ENCODE measurements around the gene MORN1.

MORN1 gene

DNA sequence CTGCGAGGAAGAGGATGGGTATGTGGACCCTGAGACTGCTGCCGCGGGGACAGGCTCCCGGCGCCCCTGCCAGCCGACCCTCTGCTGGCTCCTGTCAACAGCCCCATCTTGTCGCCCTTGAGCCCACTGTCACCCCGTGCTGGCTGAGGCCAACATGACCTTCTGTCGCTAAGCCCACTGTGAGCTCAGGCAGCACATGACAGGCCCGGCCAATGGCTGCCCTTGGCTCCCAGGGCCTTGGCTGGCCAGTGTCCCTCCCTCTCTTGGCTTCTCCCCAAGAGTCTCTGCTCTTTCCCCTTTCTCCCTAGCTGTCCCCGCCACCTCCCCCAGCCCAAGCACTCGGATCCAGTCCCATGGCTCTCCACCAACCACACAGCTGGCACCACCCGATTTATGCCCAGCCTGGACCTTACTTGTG, 17.5 kb upstream of the MORN1 start:
- H2BK120ac ChIP-seq (ENCODE audit: low read depth, low read length) = no peak overlapping the region
- H4K91ac ChIP-seq (ENCODE audit: low read depth, low read length, poor library complexity) = no peak overlapping the region
- H3K9ac ChIP-seq (ENCODE audit: low read depth, low read length, poor library complexity) = peak overlapping the region; percentile 21
- no peaks in the 10 kb centered on the region for H3K27me3 ChIP-seq (ENCODE audit: control insufficient read depth in 3 of 3, insufficient read depth in 3 of 3, low read depth in 1 of 3, low read length in 3 of 3)
- no CpG with 5 or more reads among the region's 13 CpGs for WGBS, 2 donors (ENCODE audit: extremely low coverage in 2 of 2, insufficient read length in 2 of 2, insufficient replicate concordance in 1 of 2)
- H3K4ac ChIP-seq (ENCODE audit: low read length) = no peak overlapping the region
- H2BK5ac ChIP-seq (ENCODE audit: low read length) = peak overlapping the region; percentile 39
- no peak overlapping the region for H3K4me2 ChIP-seq (ENCODE audit: insufficient read depth, low read length, poor library complexity, severe bottlenecking)
- H3K23ac ChIP-seq (ENCODE audit: low read depth, low read length, poor library complexity) = peak overlapping the region; percentile 73
- H2AK5ac ChIP-seq (ENCODE audit: low read depth, low read length) = peak overlapping the region; percentile 56
- H3K4me3 ChIP-seq (ENCODE audit: low read length in 2 of 2) = no peak overlapping the region
- no peak for DNase-seq (ENCODE audit: low spot score)
- no peak overlapping the region for H3K18ac ChIP-seq (ENCODE audit: low read length)
- H2BK15ac ChIP-seq (ENCODE audit: low read length) = no peak overlapping the region
- H3K27ac ChIP-seq (replicated peaks; ENCODE audit: low read length) = no peak overlapping the region
- peak overlapping the region; percentile 22 for H2BK12ac ChIP-seq (ENCODE audit: low read length)
- peaks cover 14% of the 10 kb centered on the region for H3K79me1 ChIP-seq (ENCODE audit: low read depth, low read length)
- peaks cover 44 to 61% of the 10 kb centered on the region in 2 donors for H3K36me3 ChIP-seq (replicated peaks in 1 of 2; ENCODE audit: control insufficient read depth in 2 of 2, insufficient read depth in 2 of 2, low read length in 2 of 2)
- H3K9me3 ChIP-seq (replicated peaks in 1 of 2; ENCODE audit: control insufficient read depth in 2 of 2, insufficient read depth in 1 of 2, low read depth in 1 of 2, low read length in 2 of 2) = no peaks in the 10 kb centered on the region
- no peak overlapping the region for H2AFZ ChIP-seq (ENCODE audit: low read length)
- no peak overlapping the region for H4K8ac ChIP-seq (ENCODE audit: low read depth, low read length)
- no peak overlapping the region for H3K14ac ChIP-seq (ENCODE audit: low read length)
- H3K4me1 ChIP-seq (ENCODE audit: control insufficient read depth in 2 of 2, insufficient read depth in 1 of 2, low read depth in 1 of 2, low read length in 2 of 2) = peaks cover 11% of the 10 kb centered on the region in 2 donors

DNA sequence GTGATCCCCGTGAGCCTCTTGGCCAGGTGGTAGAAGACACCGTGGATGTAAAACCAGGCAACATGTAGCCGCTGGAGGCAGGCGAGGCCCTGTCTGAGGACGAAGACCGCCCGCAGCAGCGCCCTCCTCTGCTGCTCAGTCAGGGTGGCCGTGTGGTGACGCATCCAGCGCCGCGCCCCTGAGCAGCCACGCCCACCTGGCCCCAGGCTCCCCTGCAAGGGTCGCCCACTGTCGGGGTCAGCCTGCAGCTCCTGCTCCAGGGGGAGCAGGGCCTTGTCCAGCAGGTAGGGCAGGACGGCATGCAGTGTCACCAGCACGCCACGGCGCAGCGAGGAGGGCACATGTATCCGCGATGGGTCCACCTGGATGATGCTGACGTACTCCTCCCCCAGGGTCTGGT, 17.1 kb upstream of the MORN1 start:
- peak overlapping the region; percentile 73 for H3K23ac ChIP-seq (ENCODE audit: low read depth, low read length, poor library complexity)
- no peak overlapping the region for H2BK5ac ChIP-seq (ENCODE audit: low read length)
- peak overlapping the region; percentile 8 for H3K14ac ChIP-seq (ENCODE audit: low read length)
- no peak overlapping the region for H2BK15ac ChIP-seq (ENCODE audit: low read length)
- no CpG with 5 or more reads among the region's 24 CpGs for WGBS, 2 donors (ENCODE audit: extremely low coverage in 2 of 2, insufficient read length in 2 of 2, insufficient replicate concordance in 1 of 2)
- H2BK120ac ChIP-seq (ENCODE audit: low read depth, low read length) = no peak overlapping the region
- H4K8ac ChIP-seq (ENCODE audit: low read depth, low read length) = no peak overlapping the region
- no peak overlapping the region for H3K18ac ChIP-seq (ENCODE audit: low read length)
- H3K27ac ChIP-seq (replicated peaks; ENCODE audit: low read length) = no peak overlapping the region
- H3K36me3 ChIP-seq (replicated peaks in 1 of 2; ENCODE audit: control insufficient read depth in 2 of 2, insufficient read depth in 2 of 2, low read length in 2 of 2) = peaks cover 45 to 65% of the 10 kb centered on the region in 2 donors
- peak overlapping the region; percentile 63 for H2BK12ac ChIP-seq (ENCODE audit: low read length)
- peaks cover 6 to 7% of the 10 kb centered on the region in 2 donors for H3K4me1 ChIP-seq (ENCODE audit: control insufficient read depth in 2 of 2, insufficient read depth in 1 of 2, low read depth in 1 of 2, low read length in 2 of 2)
- peak overlapping the region; percentile 56 for H2AK5ac ChIP-seq (ENCODE audit: low read depth, low read length)
- H3K4me3 ChIP-seq (ENCODE audit: low read length in 2 of 2) = no peak overlapping the region
- H3K4ac ChIP-seq (ENCODE audit: low read length) = no peak overlapping the region
- no peaks in the 10 kb centered on the region for H3K9me3 ChIP-seq (replicated peaks in 1 of 2; ENCODE audit: control insufficient read depth in 2 of 2, insufficient read depth in 1 of 2, low read depth in 1 of 2, low read length in 2 of 2)
- H4K91ac ChIP-seq (ENCODE audit: low read depth, low read length, poor library complexity) = no peak overlapping the region
- no peak overlapping the region for H3K4me2 ChIP-seq (ENCODE audit: insufficient read depth, low read length, poor library complexity, severe bottlenecking)
- H3K9ac ChIP-seq (ENCODE audit: low read depth, low read length, poor library complexity) = peak overlapping the region; percentile 21
- no peak overlapping the region for H2AFZ ChIP-seq (ENCODE audit: low read length)
- DNase-seq (ENCODE audit: low spot score) = no peak
- H3K79me1 ChIP-seq (ENCODE audit: low read depth, low read length) = peaks cover 12% of the 10 kb centered on the region
- no peaks in the 10 kb centered on the region for H3K27me3 ChIP-seq (ENCODE audit: control insufficient read depth in 3 of 3, insufficient read depth in 3 of 3, low read depth in 1 of 3, low read length in 3 of 3)

DNA sequence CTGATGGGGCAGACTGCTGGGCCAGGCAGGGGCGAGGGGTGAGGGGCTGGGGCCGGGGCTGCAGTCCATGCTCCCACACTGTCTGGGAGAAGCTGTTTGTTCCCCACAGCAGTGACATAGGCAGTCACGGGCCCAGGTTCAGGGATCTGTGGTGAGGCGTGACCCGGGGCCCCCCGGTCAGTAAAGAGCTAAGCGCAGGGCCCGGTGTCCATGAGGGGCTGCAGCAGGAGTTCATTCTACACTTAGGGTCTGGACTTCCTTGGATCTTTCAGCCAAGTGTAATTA, 16.6 kb upstream of the MORN1 start:
- H4K91ac ChIP-seq (ENCODE audit: low read depth, low read length, poor library complexity) = no peak overlapping the region
- no peak for DNase-seq (ENCODE audit: low spot score)
- H2BK15ac ChIP-seq (ENCODE audit: low read length) = no peak overlapping the region
- H3K4me2 ChIP-seq (ENCODE audit: insufficient read depth, low read length, poor library complexity, severe bottlenecking) = no peak overlapping the region
- H3K9ac ChIP-seq (ENCODE audit: low read depth, low read length, poor library complexity) = no peak overlapping the region
- H3K9me3 ChIP-seq (replicated peaks in 1 of 2; ENCODE audit: control insufficient read depth in 2 of 2, insufficient read depth in 1 of 2, low read depth in 1 of 2, low read length in 2 of 2) = no peaks in the 10 kb centered on the region
- no peak overlapping the region for H2BK5ac ChIP-seq (ENCODE audit: low read length)
- H3K23ac ChIP-seq (ENCODE audit: low read depth, low read length, poor library complexity) = no peak overlapping the region
- H4K8ac ChIP-seq (ENCODE audit: low read depth, low read length) = no peak overlapping the region
- H3K79me1 ChIP-seq (ENCODE audit: low read depth, low read length) = peaks cover 12% of the 10 kb centered on the region
- H3K4me3 ChIP-seq (ENCODE audit: low read length in 2 of 2) = no peak overlapping the region
- WGBS, 2 donors (ENCODE audit: extremely low coverage in 2 of 2, insufficient read length in 2 of 2, insufficient replicate concordance in 1 of 2) = no CpG with 5 or more reads among the region's 8 CpGs
- H3K36me3 ChIP-seq (replicated peaks in 1 of 2; ENCODE audit: control insufficient read depth in 2 of 2, insufficient read depth in 2 of 2, low read length in 2 of 2) = peaks cover 48 to 71% of the 10 kb centered on the region in 2 donors
- no peak overlapping the region for H2BK12ac ChIP-seq (ENCODE audit: low read length)
- no peak overlapping the region for H3K14ac ChIP-seq (ENCODE audit: low read length)
- no peak overlapping the region for H2AFZ ChIP-seq (ENCODE audit: low read length)
- no peak overlapping the region for H2BK120ac ChIP-seq (ENCODE audit: low read depth, low read length)
- H3K4me1 ChIP-seq (ENCODE audit: control insufficient read depth in 2 of 2, insufficient read depth in 1 of 2, low read depth in 1 of 2, low read length in 2 of 2) = peaks cover 2 to 4% of the 10 kb centered on the region in 2 donors
- H3K27ac ChIP-seq (replicated peaks; ENCODE audit: low read length) = no peak overlapping the region
- H2AK5ac ChIP-seq (ENCODE audit: low read depth, low read length) = no peak overlapping the region
- no peak overlapping the region for H3K4ac ChIP-seq (ENCODE audit: low read length)
- no peaks in the 10 kb centered on the region for H3K27me3 ChIP-seq (ENCODE audit: control insufficient read depth in 3 of 3, insufficient read depth in 3 of 3, low read depth in 1 of 3, low read length in 3 of 3)
- no peak overlapping the region for H3K18ac ChIP-seq (ENCODE audit: low read length)

DNA sequence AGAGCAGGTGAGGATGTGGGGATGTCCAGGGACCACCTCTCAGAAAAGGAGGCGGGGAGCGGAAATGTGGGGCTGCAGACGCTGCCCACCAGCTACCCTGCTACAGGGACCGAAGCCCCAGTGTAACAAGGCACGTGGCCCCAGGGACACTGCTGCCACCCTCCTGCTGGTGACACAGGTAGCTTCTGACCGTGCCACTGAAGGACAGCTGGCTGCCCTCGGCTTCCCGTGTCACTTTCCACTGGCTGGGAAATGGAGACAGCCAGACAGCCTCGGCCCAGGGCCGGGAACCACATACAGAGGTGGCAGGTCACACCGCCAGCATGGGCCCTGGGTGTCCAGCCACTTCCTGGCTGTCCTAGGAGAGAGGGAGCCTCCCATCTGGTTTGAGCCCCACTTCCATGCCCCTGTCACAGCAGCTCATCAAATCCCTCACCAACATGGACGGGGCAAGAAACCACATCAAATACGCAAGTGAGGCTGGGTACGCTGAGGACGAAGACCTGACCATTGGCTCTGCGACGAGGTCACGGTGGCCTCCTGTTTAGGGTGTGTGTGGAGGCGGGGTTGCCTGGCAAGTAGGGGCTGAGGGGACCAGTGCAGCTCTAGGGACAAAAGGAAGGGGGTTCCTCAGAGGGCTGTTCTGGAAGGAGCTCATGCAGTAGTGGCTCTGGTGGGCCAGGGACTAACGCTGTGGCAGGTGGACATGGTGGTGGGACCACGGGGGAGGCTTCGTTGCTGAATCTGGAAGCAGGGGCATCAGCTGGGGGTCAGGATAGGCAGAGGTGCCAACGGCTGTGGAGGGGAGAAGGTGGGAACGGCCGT, 16.0 kb upstream of the MORN1 start:
- no CpG with 5 or more reads among the region's 25 CpGs for WGBS, 2 donors (ENCODE audit: extremely low coverage in 2 of 2, insufficient read length in 2 of 2, insufficient replicate concordance in 1 of 2)
- DNase-seq (ENCODE audit: low spot score) = no peak

More for the DNA sequence above, 16.0 kb upstream of the MORN1 start:
- H3K14ac ChIP-seq (ENCODE audit: low read length) = no peak overlapping the region
- H4K8ac ChIP-seq (ENCODE audit: low read depth, low read length) = no peak overlapping the region
- H2BK15ac ChIP-seq (ENCODE audit: low read length) = no peak overlapping the region
- no peak overlapping the region for H2BK12ac ChIP-seq (ENCODE audit: low read length)
- H2BK5ac ChIP-seq (ENCODE audit: low read length) = peak overlapping the region; percentile 11
- H4K91ac ChIP-seq (ENCODE audit: low read depth, low read length, poor library complexity) = no peak overlapping the region
- H3K9me3 ChIP-seq (replicated peaks in 1 of 2; ENCODE audit: control insufficient read depth in 2 of 2, insufficient read depth in 1 of 2, low read depth in 1 of 2, low read length in 2 of 2) = no peaks in the 10 kb centered on the region
- no peak overlapping the region for H2BK120ac ChIP-seq (ENCODE audit: low read depth, low read length)
- H3K79me1 ChIP-seq (ENCODE audit: low read depth, low read length) = peaks cover 12% of the 10 kb centered on the region
- H3K23ac ChIP-seq (ENCODE audit: low read depth, low read length, poor library complexity) = peak overlapping the region; percentile 73
- H3K4me2 ChIP-seq (ENCODE audit: insufficient read depth, low read length, poor library complexity, severe bottlenecking) = no peak overlapping the region
- no peak overlapping the region for H3K27ac ChIP-seq (replicated peaks; ENCODE audit: low read length)
- no peaks in the 10 kb centered on the region for H3K27me3 ChIP-seq (ENCODE audit: control insufficient read depth in 3 of 3, insufficient read depth in 3 of 3, low read depth in 1 of 3, low read length in 3 of 3)
- peak overlapping the region; percentile 21 for H3K9ac ChIP-seq (ENCODE audit: low read depth, low read length, poor library complexity)
- H3K4ac ChIP-seq (ENCODE audit: low read length) = no peak overlapping the region
- no peak overlapping the region for H2AK5ac ChIP-seq (ENCODE audit: low read depth, low read length)
- no peak overlapping the region for H2AFZ ChIP-seq (ENCODE audit: low read length)
- peaks cover 52 to 76% of the 10 kb centered on the region in 2 donors for H3K36me3 ChIP-seq (replicated peaks in 1 of 2; ENCODE audit: control insufficient read depth in 2 of 2, insufficient read depth in 2 of 2, low read length in 2 of 2)
- H3K4me3 ChIP-seq (ENCODE audit: low read length in 2 of 2) = no peak overlapping the region
- no peak overlapping the region for H3K18ac ChIP-seq (ENCODE audit: low read length)
- peaks cover 0 to 4% of the 10 kb centered on the region in 2 donors for H3K4me1 ChIP-seq (ENCODE audit: control insufficient read depth in 2 of 2, insufficient read depth in 1 of 2, low read depth in 1 of 2, low read length in 2 of 2)
